HG03571 (cell line): ENCODE measurements around the gene JMJD7.

Experiments used
- ATAC-seq: cut with Tn5 transposase; IDR thresholded peaks from one replicate; pipeline ENCODE4 v1.9.1; 2021; ENCODE audit not compliant: unreplicated experiment

Gene JMJD7

DNA sequence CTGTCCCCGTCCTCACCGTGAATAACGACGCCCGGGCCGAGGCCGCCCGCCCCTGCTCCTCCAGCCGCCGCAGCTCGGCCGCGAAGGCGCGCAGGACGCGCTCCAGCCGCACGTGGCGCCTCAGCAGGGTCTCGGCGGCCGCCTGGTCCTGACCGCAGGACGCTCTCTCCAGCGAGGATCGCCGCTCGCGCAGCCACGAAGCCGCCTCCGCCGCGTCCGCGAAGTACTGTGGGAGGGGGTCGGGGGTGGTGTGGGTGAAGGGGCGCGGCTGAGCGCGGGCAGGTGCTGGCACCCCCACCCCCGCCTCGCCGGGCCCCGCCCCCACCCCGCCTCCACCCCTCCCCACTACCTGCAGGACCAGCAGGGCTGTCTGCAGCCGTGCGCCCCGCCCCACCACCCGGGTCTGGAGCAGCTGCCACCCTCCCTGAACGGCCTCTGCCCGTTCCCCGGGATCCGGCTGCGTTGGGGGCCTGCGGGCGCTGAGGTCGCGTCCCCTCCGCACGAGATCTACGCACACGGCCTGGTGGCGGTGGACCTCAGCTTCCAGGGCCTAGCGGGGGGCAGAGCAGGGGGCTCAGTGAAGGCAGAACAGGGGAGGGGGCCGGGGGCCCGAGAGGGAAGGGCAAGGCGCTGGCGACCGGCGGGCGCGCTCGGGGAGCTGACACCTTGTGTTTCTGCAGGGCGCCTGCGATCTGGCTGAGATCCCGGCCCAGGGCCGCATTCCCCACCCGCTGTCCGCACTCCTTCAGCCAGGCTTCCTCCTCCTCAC is 54.2 kb downstream of the JMJD7 start:
- ATAC-seq = no peak

GRCh38 chr15:41882689-41883483 is 55.0 kb downstream of the JMJD7 start:
- ATAC-seq = no peak

DNA sequence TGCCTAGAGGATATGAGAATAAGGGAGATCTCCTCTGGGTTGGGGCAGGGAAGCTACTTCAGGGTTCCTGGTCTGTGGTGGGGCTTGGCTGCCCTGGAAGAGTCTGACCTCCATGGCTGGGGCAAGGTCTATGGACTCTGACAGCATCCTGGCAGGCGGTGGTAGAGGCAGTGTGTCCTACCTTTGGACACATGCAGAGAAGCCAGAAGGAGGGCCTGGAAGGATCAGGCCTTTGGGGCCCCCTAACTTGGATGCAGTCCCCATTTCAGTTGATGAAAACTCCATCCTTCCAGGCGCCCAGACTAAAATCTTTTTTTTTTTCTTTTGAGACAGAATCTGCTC is 55.6 kb downstream of the JMJD7 start:
- no peak for ATAC-seq

DNA sequence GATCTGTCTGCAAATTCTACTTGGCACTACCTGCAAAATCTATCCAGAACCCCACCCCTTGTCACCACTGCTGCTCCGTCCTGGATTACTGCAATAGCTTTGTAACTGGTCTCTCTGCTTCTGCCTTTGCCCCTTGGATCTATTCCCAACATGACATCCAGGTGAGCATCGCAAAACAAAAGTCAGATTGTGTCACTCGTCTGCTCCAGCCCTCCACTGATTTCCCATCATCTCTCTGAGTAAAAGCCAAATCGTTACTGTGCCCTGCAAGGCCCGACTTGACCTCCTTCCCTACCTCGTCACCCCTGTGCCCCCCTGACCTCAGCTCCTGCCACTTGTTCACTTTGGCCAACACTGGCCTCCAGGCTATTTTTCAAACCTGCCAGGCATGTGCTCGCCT is 56.6 kb downstream of the JMJD7 start:
- ATAC-seq = no peak

DNA sequence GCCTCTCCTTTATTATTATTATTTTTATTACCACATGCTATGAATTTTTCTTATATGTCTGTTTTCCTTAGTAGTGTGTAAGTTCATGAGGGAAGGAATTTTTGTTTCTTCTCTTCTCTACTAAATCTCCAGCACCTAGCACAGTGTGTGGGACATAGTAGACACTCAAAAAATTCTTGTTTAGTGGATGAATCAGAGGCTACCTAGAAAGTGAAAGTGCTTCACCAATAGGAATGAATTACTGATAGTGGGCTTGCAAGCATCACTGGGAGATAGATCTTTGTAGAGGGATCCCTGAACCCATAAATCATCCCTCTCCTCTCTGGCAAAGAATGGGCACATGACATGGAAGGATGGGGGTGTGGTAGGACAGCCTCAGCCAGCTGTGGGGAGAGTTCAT is 57.4 kb downstream of the JMJD7 start:
- no peak for ATAC-seq

GRCh38 chr15:41885841-41886240 is 57.9 kb downstream of the JMJD7 start:
- ATAC-seq = no peak

GRCh38 chr15:41886741-41887140 is 58.8 kb downstream of the JMJD7 start:
- ATAC-seq = no peak

GRCh38 chr15:41887161-41887560 is 59.3 kb downstream of the JMJD7 start:
- no peak for ATAC-seq
